Esophagus muscularis mucosa (tissue), 4 donors: ENCODE data around the gene FAM222B.

Experiments used
- CTCF ChIP-seq, 3 experiments: fragments of 200-600 bp in 2 of 3; fragments of 450-650 bp in 1 of 3; sonication (generic) in 2 of 3; IDR thresholded peaks; one replicate each; pipeline ENCODE4 v1.5.1; 2017 to 2019; ENCODE audit warnings: antibody characterized with exemption in 3 of 3, mild to moderate bottlenecking in 2 of 3, moderate library complexity in 1 of 3
- EP300 ChIP-seq: sonication (generic); formaldehyde crosslinking; IDR thresholded peaks from one replicate; pipeline ENCODE4 v1.6.1; 2017; ENCODE audit warnings: antibody characterized with exemption
- POLR2A ChIP-seq: fragments of 450-650 bp; IDR thresholded peaks from one replicate; pipeline ENCODE4 v1.6.1; 2017; ENCODE audit warnings: antibody characterized with exemption, moderate library complexity, mild to moderate bottlenecking, low read depth
- POLR2AphosphoS5 ChIP-seq, 2 donors: sonication (generic); formaldehyde crosslinking; IDR thresholded peaks; one replicate each; pipeline ENCODE4 v1.6.1; 2017; ENCODE audit warnings: antibody characterized with exemption in 2 of 2

- TF ChIP-seq CTCF (IDR thresholded peaks at IDR 0.05) (no peak), POLR2A (no peak), EP300 (no peak), POLR2AphosphoS5 (IDR thresholded peaks at IDR 0.05) (no peak)
Observed at GRCh38 chr17:28873839-28874238, 31.2 kb upstream of the FAM222B start.
